Cardiac fibroblast (primary cell): ENCODE results near the gene KISS1R.

ENCODE experiments used
- DNase-seq, 2 donors: peaks; one replicate each; pipeline versions ENCODE4 v3.0.0 to v3.0.0-alpha.2; 2010; ENCODE audit warnings: low read depth in 2 of 2
- H3K4me3 ChIP-seq, 2 donors: replicated peaks in 1 of 2; 1 replicate in 1 of 2; 2 replicates in 1 of 2; pipeline ENCODE4 v1.5.1; 2011; ENCODE audit warnings: low read depth in 2 of 2, low read length in 2 of 2, mild to moderate bottlenecking in 2 of 2, moderate library complexity in 1 of 2
- CTCF ChIP-seq: IDR thresholded peaks from one replicate; pipeline ENCODE4 v1.5.1; 2011; ENCODE audit warnings: low read depth, mild to moderate bottlenecking, low read length, inconsistent platforms

KISS1R gene

DNA sequence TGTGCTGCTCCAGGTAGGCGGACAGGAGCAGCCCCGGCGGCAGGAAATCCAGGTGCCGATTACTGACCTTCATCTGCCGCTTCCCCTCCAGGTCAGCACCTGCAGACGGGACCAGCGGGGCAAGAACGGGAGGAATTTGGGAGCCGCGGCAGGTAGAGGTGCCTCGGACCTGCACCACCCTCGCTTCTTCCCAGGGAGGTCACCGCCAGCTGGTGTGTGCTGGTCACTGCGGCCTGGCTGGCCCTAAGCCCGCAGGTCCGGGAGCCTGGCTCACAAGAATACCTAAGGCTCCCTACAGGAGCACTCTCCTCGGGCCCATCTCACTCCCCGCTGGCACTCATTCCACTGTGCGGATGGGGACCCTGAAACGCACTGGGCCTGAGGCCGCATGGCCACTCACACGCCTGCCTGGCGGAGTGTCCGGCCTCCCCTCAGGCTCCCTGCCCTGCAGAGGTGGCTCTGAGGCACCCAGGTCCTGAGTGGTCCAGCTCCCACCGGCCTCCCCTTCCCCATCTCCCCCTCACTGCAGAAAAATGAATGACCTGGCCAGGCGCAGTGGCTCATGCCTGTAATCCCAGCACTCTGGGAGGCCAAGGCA is 19.6 kb upstream of the KISS1R start:
- no peak overlapping the region for H3K4me3 ChIP-seq
- TF ChIP-seq CTCF: no peak
- DNase-seq: no peak

GRCh38 chr19:898663-899062 is 18.5 kb upstream of the KISS1R start:
- DNase-seq: no peak
- no peak for TF ChIP-seq CTCF
- H3K4me3 ChIP-seq: no peak overlapping the region

DNA sequence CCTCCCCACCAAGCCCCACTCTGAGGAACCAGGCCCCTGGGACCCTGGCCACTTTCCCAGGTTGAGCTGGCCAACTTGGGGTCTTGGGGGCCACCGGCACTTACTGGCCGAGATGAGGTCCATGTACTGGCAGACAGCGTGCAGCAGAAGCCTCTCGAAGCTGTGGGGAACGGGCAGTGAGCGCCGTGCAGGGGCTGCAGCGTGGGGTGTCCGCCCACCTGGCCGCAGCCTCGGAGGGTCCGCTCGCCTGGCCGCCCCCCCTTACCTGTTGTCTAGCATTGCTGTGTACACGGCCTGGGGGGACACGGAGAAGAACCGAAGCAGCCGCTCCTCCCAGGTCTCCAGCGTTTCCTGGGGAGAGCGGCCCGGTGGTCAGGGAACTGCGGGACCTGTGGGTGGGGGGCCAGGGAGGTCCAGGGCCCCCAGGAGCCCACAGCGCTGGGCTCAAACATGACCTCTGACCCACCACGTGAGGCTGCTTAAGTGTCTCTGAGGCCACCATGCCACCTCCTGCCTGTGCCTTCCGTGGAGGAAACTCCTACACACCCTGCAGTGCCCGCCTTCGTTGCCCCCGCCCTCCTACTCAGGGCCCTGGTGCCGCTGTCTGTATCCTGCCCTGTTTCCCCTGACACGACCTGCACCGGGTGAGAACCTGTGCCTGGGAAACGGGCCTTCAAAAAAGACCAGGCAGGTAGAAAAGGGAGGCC is 17.6 kb upstream of the KISS1R start:
- no peak for DNase-seq
- H3K4me3 ChIP-seq: no peak overlapping the region
- no peak for TF ChIP-seq CTCF

- DNase-seq: no peak
- no peak overlapping the region for H3K4me3 ChIP-seq
- no peak for TF ChIP-seq CTCF
Measured at GRCh38 chr19:900043-900301, 17.2 kb upstream of the KISS1R start.

DNA sequence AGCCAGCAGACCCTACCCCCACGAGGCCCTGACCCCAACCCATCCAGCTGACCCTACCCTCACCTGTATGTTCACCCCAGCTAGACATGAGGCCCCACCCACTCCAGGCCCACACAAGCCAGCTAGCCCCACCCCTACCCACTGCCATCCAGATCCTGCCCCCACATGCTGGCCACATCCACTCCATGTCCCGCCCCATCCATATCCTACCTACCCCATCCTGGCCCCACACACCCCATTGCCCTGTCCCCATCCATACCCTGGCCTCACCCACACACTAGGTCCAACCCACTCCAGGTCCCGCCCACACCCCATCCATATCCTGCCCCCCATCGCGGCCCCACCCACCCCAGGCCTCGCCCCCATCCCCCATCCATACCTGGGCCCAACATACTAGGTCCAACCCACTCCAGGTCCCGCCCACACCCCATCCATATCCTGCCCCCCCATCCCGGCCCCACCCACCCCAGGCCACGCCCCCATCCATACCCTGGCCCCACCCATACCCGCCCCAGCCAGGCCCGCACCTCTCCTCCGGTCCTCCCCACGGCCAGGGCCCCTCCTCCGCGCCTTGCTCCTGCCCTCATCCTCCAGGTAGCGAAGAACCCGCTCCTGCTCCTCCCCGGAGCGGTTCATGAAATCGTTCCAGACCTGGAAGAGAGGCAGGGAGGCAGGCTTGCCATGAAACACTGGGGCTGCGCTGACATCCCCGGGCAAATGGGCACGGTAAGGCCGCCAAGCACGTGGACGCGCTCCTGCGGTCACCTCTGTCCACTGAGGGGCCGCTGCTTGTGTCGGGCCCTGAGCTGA is 16.6 kb upstream of the KISS1R start:
- no peak for TF ChIP-seq CTCF
- no peak overlapping the region for H3K4me3 ChIP-seq
- no peak for DNase-seq

DNA sequence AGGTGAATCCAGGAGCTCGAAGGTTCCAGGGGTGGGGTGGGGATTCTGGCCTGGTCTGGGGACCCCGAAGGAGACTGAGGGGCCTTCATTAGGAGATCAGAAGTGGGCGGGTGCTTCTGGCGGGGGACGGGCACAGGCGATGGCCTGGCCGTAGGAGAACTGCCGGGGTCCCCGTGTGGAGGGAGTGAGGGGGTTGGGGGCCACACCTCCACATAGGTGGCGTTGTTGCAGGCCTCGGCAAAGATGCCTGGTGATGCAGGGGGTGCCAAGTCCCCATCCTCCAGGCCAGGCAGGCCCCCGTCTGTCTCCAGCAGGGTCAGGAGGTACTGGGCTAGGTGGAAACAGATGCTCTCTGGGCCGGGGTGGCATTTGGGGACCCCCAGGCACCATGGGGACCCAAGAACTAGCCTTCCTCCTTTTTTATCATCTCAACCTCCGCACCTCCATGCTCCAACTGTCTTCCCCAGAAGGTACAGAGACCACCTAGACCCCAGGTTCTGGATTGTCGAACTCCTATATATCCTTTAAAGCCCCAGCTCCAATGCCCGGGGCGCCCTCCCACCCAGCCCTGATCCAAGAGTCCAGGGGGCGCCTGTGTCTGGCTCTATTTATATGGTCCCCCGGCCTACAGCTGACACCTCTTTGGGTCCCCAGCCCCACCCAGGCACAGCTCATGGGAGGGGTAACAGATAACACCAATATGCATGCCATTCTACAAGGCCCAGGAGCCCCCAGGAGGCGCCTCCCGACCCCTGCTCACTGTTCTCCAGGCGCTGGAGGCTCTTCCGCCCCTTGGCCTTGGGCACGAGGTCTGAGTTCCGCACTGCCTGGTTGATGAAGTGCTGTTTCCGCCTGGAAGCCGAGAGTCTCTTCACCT is 15.7 kb upstream of the KISS1R start:
- no peak for TF ChIP-seq CTCF
- DNase-seq: no peak

More for the DNA sequence above, 15.7 kb upstream of the KISS1R start:
- H3K4me3 ChIP-seq: no peak overlapping the region
